ENCODE measurements around the gene CD300LF. TPM values are rescaled to one million over a fixed set of nuclear protein-coding genes. Genes with fewer than 3 reads are reported as not detected.

Gene CD300LF
- total RNA-seq, 1 experiment from 2014 or later = not detected

DNA sequence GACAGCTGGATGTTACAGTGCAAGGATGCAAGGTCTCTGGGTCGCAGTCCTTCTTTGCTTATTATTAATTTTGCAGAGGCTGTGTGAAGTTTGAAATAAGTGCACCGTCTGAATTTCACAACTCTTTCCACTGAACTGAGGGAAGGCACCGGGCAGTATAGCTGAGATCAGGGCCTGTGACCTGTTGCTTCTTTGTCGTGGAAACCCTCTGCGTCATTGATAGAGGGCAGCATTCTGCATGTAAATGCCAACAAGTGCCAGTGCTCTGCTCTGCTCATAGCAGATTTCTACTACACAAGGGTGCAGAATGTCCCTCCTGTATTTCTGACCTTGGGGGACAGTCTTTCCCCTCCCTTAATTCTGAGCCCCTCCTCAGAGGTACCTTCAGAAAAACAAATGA lies 26.0 kb downstream of the CD300LF start:
- Mint-ChIP-seq H3K27me3 (ENCODE audit: insufficient read depth, unreplicated experiment) (peaks cover 56% of the 10 kb centered on the region), H3K27ac (ENCODE audit: low read depth, unreplicated experiment) (no peak overlapping the region)

DNA sequence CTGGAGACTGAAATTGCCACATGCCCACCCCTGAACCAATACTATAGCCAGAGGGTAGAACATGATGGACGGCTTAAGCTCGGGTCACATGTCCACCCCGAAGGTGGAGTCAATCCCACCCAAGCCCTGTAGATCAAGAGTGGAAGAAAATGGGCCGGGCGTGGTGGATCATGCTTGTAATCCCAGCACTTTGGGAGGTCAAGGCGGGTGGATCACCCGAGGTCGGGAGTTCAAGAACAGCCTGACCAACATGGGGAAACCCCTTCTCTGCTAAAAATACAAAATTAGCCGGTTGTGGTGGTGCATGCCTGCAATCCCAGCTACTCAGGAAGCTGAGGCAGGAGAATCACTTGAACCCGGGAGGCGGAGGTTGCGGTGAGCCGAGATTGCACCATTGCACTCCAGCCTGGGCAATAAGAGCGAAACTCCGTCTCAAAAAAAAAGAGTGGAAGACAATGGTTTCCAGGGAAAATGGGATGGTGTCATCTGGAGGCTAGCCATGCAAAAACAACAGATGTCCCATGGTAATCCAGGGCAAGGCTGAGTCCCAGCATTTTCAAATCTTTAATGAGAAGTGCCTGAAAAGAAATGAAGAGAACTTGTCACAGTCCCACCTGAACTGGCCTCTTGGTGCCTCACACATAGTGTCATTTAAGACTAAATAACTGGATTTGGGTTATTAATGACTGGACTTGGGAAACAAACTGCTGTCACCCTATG lies 30.1 kb downstream of the CD300LF start:
- H3K9me3 Mint-ChIP-seq (ENCODE audit: unreplicated experiment) = no peaks in the 10 kb centered on the region
- H3K4me1 Mint-ChIP-seq (ENCODE audit: insufficient read depth, unreplicated experiment) = no peaks in the 10 kb centered on the region
- no peak for DNase-seq (ENCODE audit: unreplicated experiment)
- ChIA-PET POLR2A (no interaction called here), CTCF (no interaction called here)
- no peak overlapping the region for H3K4me3 Mint-ChIP-seq (ENCODE audit: unreplicated experiment)
- TF ChIP-seq, protein P1, sequence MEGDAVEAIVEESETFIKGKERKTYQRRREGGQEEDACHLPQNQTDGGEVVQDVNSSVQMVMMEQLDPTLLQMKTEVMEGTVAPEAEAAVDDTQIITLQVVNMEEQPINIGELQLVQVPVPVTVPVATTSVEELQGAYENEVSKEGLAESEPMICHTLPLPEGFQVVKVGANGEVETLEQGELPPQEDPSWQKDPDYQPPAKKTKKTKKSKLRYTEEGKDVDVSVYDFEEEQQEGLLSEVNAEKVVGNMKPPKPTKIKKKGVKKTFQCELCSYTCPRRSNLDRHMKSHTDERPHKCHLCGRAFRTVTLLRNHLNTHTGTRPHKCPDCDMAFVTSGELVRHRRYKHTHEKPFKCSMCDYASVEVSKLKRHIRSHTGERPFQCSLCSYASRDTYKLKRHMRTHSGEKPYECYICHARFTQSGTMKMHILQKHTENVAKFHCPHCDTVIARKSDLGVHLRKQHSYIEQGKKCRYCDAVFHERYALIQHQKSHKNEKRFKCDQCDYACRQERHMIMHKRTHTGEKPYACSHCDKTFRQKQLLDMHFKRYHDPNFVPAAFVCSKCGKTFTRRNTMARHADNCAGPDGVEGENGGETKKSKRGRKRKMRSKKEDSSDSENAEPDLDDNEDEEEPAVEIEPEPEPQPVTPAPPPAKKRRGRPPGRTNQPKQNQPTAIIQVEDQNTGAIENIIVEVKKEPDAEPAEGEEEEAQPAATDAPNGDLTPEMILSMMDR (IDR thresholded peaks at IDR 0.05; ENCODE audit: unreplicated experiment) = no peak
- H3K36me3 Mint-ChIP-seq (ENCODE audit: insufficient read depth, unreplicated experiment) = no peaks in the 10 kb centered on the region
- BruUV-seq (replicated peaks) = no TSS peak
- H3K27ac Mint-ChIP-seq (ENCODE audit: low read depth, unreplicated experiment) = no peak overlapping the region
- H3K27me3 Mint-ChIP-seq (ENCODE audit: insufficient read depth, unreplicated experiment) = peaks cover 82% of the 10 kb centered on the region
- intact Hi-C loops (cut with micrococcal nuclease) = no loop called here

More for the DNA sequence above, 26.0 kb downstream of the CD300LF start:
- Mint-ChIP-seq H3K4me3 (ENCODE audit: unreplicated experiment) (no peak overlapping the region), H3K36me3 (ENCODE audit: insufficient read depth, unreplicated experiment) (no peaks in the 10 kb centered on the region), H3K4me1 (ENCODE audit: insufficient read depth, unreplicated experiment) (no peaks in the 10 kb centered on the region), H3K9me3 (ENCODE audit: unreplicated experiment) (no peaks in the 10 kb centered on the region)
- no peak for DNase-seq (ENCODE audit: unreplicated experiment)
- intact Hi-C loops (cut with micrococcal nuclease) = no loop called here
- no TSS peak for BruUV-seq (replicated peaks)
- CTCF ChIA-PET = no interaction called here
- TF ChIP-seq, protein P1 (IDR thresholded peaks at IDR 0.05; ENCODE audit: unreplicated experiment) = no peak
- POLR2A ChIA-PET = no interaction called here

DNA sequence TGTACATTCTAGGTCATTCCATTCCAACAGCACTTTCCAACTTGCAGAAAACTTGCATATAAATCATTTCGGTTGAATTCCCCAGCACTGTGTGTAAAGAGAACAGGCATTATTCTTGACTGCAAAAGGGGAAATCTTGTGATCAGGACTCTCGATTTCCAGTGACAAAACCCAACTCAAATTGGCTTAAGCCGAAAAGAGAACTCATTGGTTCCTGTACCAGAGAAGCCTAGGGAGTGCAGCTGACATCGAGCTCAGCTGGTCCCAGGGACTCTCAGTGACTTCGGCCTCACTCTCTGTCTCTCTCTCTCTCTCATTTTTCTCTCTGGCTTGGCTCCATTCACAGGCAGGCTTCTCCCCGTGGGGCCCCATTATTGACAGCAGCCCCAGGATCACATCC lies 30.7 kb downstream of the CD300LF start:
- Mint-ChIP-seq H3K27ac (ENCODE audit: low read depth, unreplicated experiment) (no peak overlapping the region), H3K4me3 (ENCODE audit: unreplicated experiment) (no peak overlapping the region), H3K27me3 (ENCODE audit: insufficient read depth, unreplicated experiment) (peaks cover 88% of the 10 kb centered on the region), H3K36me3 (ENCODE audit: insufficient read depth, unreplicated experiment) (no peaks in the 10 kb centered on the region), H3K9me3 (ENCODE audit: unreplicated experiment) (no peaks in the 10 kb centered on the region), H3K4me1 (ENCODE audit: insufficient read depth, unreplicated experiment) (no peaks in the 10 kb centered on the region)
- ChIA-PET CTCF (interaction anchor here (0.6 to 1.5 kb wide), 2 partner anchors 25 to 479 kb away, joined by 3 to 6 read pairs; partner anchors contain the start of gene RPL38), POLR2A (no interaction called here)
- BruUV-seq (replicated peaks) = no TSS peak
- intact Hi-C loops (cut with micrococcal nuclease) = no loop called here
- TF ChIP-seq, protein P1 (IDR thresholded peaks at IDR 0.05; ENCODE audit: unreplicated experiment) = no peak
- DNase-seq (ENCODE audit: unreplicated experiment) = no peak

DNA sequence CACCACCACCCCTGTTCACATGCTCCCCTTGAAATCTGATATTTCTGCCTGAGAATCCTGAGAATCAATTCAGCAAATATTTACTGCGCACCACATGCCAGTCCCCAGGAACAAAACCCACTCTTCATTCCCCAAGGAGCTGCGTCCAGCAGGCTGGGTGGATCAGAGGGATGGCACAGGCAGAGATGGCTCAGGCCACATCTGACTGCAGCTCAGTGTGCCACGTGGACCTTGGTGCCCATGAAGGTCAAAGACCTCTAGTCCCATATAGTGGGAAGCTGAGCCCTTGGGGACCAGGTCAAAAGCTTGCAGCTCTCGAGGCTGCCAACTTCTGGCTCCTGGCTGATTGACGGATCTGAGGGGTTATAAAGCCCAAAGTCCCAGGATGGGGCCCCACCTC lies 31.8 kb downstream of the CD300LF start:
- Mint-ChIP-seq H3K4me3 (ENCODE audit: unreplicated experiment) (no peak overlapping the region), H3K36me3 (ENCODE audit: insufficient read depth, unreplicated experiment) (no peaks in the 10 kb centered on the region), H3K4me1 (ENCODE audit: insufficient read depth, unreplicated experiment) (no peaks in the 10 kb centered on the region), H3K9me3 (ENCODE audit: unreplicated experiment) (no peaks in the 10 kb centered on the region), H3K27ac (ENCODE audit: low read depth, unreplicated experiment) (no peak overlapping the region), H3K27me3 (ENCODE audit: insufficient read depth, unreplicated experiment) (peaks cover 96% of the 10 kb centered on the region)
- ChIA-PET CTCF (interaction anchor here (1.5 kb wide), 1 partner anchor 23 kb away, joined by 6 read pairs; no protein-coding TSS in a partner anchor), POLR2A (interaction anchor here (0.6 kb wide), 1 partner anchor 70 kb away, joined by 4 read pairs; no protein-coding TSS in a partner anchor)
- DNase-seq (ENCODE audit: unreplicated experiment) = no peak
- TF ChIP-seq, protein P1 (IDR thresholded peaks at IDR 0.05; ENCODE audit: unreplicated experiment) = no peak
- intact Hi-C loops (cut with micrococcal nuclease) = no loop called here
- BruUV-seq (replicated peaks) = no TSS peak
